H1 (cell line): ENCODE data around the gene DHX38. TPM values are rescaled to one million over a fixed set of nuclear protein-coding genes. Genes with fewer than 3 reads are reported as not detected.

Source experiments
- KDM4A ChIP-seq: IDR thresholded peaks from one replicate; pipeline ENCODE4 v1.7.1; 2012; ENCODE audit warnings: low read depth, mild to moderate bottlenecking, moderate library complexity, low read length, inconsistent platforms; ENCODE audit not compliant: severe bottlenecking
- RNF2 ChIP-seq: fragments of 200-900, 300-1000 bp; sonication (generic); IDR thresholded peaks from 2 replicates; pipeline ENCODE4 v1.7.1; 2016; ENCODE audit warnings: borderline replicate concordance, low read depth, mild to moderate bottlenecking, antibody characterized with exemption, low read length; ENCODE audit not compliant: poor library complexity, severe bottlenecking; ENCODE audit errors: missing control alignments
- SP4 ChIP-seq: IDR thresholded peaks from 2 replicates; pipeline ENCODE4 v1.6.1; 2012; ENCODE audit warnings: low read length, inconsistent platforms
- polyA plus RNA-seq, 7 experiments: library from polyadenylated mRNA; depleted of rRNA in 3 of 7; stranded (reverse) in 5 of 7; unstranded in 2 of 7; fragments of >200 nt in 5 of 7; fragments of 200-250 nt in 2 of 7; gene quantifications; 1 replicate in 5 of 7; 2 replicates in 1 of 7; 4 replicates in 1 of 7; pipeline versions ENCODE4 v1.2.1 to v1.2.3, GENCODE V29; 2011 to 2013; ENCODE audit warnings: missing spikeins in 2 of 7, mixed read lengths in 2 of 7
- total RNA-seq: library from RNA; stranded (reverse); fragmentation: NEBNext Ultra II Directional; extraction: Animal tissue kit (Norgen Biotek cat#: 25700); gene quantifications from 2 replicates; pipeline ENCODE4 v1.2.1, GENCODE V29; 2021

Gene DHX38
- total and polyA plus RNA-seq, 2 of the 8 experiments (the other 6 are each of a cell fraction or from before 2014, with no cell fraction given): 27.3 to 53.5 TPM

- TF ChIP-seq RNF2: no peak
- peak; percentile 26 for TF ChIP-seq KDM4A
- TF ChIP-seq SP4: no peak
These were observed 707 bp upstream of the DHX38 start (continued) for GRCh38 chr16:72092832-72093447.
